Measurements from ENCODE around the gene CYS1. TPM values are rescaled to one million over a fixed set of nuclear protein-coding genes. Genes with fewer than 3 reads are reported as not detected.

Gene CYS1
- polyA plus RNA-seq, 4 donors = 0.54 to 14.8 (median 0.76) TPM; not detected in 1

- Histone ChIP-seq H3K27me3 (ENCODE audit: control insufficient read depth in 3 of 3, insufficient read depth in 3 of 3, low read length in 3 of 3) (no peaks in the 10 kb centered on the region), H3K9me3 (ENCODE audit: control insufficient read depth in 2 of 2, insufficient read depth in 1 of 2, low read depth in 1 of 2, low read length in 1 of 2) (peaks cover 0 to 4% of the 10 kb centered on the region in 2 donors), H3K4me3 (ENCODE audit: low read depth in 1 of 3, low read length in 3 of 3) (no peak overlapping the region), H3K4me1 (ENCODE audit: control insufficient read depth in 3 of 3, insufficient read depth in 2 of 3, low read depth in 1 of 3, low read length in 2 of 3) (peaks cover 0 to under 1% (median 0%) of the 10 kb centered on the region in 3 donors), H3K36me3 (ENCODE audit: control insufficient read depth in 3 of 3, insufficient read depth in 2 of 3, low read depth in 1 of 3, low read length in 3 of 3) (peaks cover 0 to 59% (median 0%) of the 10 kb centered on the region in 3 donors), H3K27ac (ENCODE audit: low read depth in 1 of 3, low read length in 2 of 3) (no peak overlapping the region)
- FAIRE-seq = no peak
- no peak for DNase-seq
- 83 to 86% (median 85%) methylated on average over 10 of the region's 10 CpGs for WGBS, 3 donors
These were observed 17.3 kb downstream of the CYS1 start for GRCh38 chr2:10062931-10063365.

GRCh38 chr2:10061221-10061925 is 18.8 kb downstream of the CYS1 start:
- Histone ChIP-seq H3K36me3 (ENCODE audit: control insufficient read depth in 3 of 3, insufficient read depth in 2 of 3, low read depth in 1 of 3, low read length in 3 of 3) (peaks cover 0 to 61% (median 0%) of the 10 kb centered on the region in 3 donors), H3K4me1 (ENCODE audit: control insufficient read depth in 3 of 3, insufficient read depth in 2 of 3, low read depth in 1 of 3, low read length in 2 of 3) (peaks cover 0 to 12% (median 0%) of the 10 kb centered on the region in 3 donors), H3K27me3 (ENCODE audit: control insufficient read depth in 3 of 3, insufficient read depth in 3 of 3, low read length in 3 of 3) (no peaks in the 10 kb centered on the region), H3K4me3 (ENCODE audit: low read depth in 1 of 3, low read length in 3 of 3) (no peak overlapping the region), H3K27ac (ENCODE audit: low read depth in 1 of 3, low read length in 2 of 3) (no peak overlapping the region), H3K9me3 (ENCODE audit: control insufficient read depth in 2 of 2, insufficient read depth in 1 of 2, low read depth in 1 of 2, low read length in 1 of 2) (no peaks in the 10 kb centered on the region)
- FAIRE-seq (no peak), DNase-seq (no peak)
- 68 to 92% (median 77%) methylated on average over 9 of the region's 9 CpGs for WGBS, 3 donors

- DNase-seq = no peak
- Histone ChIP-seq H3K27ac (ENCODE audit: low read depth in 1 of 3, low read length in 2 of 3) (no peak overlapping the region), H3K4me3 (ENCODE audit: low read depth in 1 of 3, low read length in 3 of 3) (no peak overlapping the region), H3K4me1 (ENCODE audit: control insufficient read depth in 3 of 3, insufficient read depth in 2 of 3, low read depth in 1 of 3, low read length in 2 of 3) (peaks cover 0 to 13% (median 0%) of the 10 kb centered on the region in 3 donors), H3K36me3 (ENCODE audit: control insufficient read depth in 3 of 3, insufficient read depth in 2 of 3, low read depth in 1 of 3, low read length in 3 of 3) (peaks cover 0 to 55% (median 0%) of the 10 kb centered on the region in 3 donors), H3K9me3 (ENCODE audit: control insufficient read depth in 2 of 2, insufficient read depth in 1 of 2, low read depth in 1 of 2, low read length in 1 of 2) (no peaks in the 10 kb centered on the region), H3K27me3 (ENCODE audit: control insufficient read depth in 3 of 3, insufficient read depth in 3 of 3, low read length in 3 of 3) (no peaks in the 10 kb centered on the region)
- FAIRE-seq = no peak
- WGBS, 3 donors = 85 to 91% (median 87%) methylated on average over 19 to 20 of the region's 20 CpGs
These were observed 20.5 kb downstream of the CYS1 start for GRCh38 chr2:10059552-10060335.

GRCh38 chr2:10059016-10059351 is 21.2 kb downstream of the CYS1 start:
- 93 to 95% (median 95%) methylated on average over 17 of the region's 17 CpGs for WGBS, 3 donors
- FAIRE-seq = no peak
- peaks cover 0 to 54% (median 1%) of the 10 kb centered on the region in 3 donors for H3K36me3 ChIP-seq (ENCODE audit: control insufficient read depth in 3 of 3, insufficient read depth in 2 of 3, low read depth in 1 of 3, low read length in 3 of 3)
- H3K9me3 ChIP-seq (ENCODE audit: control insufficient read depth in 2 of 2, insufficient read depth in 1 of 2, low read depth in 1 of 2, low read length in 1 of 2) = no peaks in the 10 kb centered on the region
- DNase-seq = no peak
- peaks cover 0 to 13% (median 0%) of the 10 kb centered on the region in 3 donors for H3K4me1 ChIP-seq (ENCODE audit: control insufficient read depth in 3 of 3, insufficient read depth in 2 of 3, low read depth in 1 of 3, low read length in 2 of 3)
- no peaks in the 10 kb centered on the region for H3K27me3 ChIP-seq (ENCODE audit: control insufficient read depth in 3 of 3, insufficient read depth in 3 of 3, low read length in 3 of 3)
- H3K4me3 ChIP-seq (ENCODE audit: low read depth in 1 of 3, low read length in 3 of 3) = no peak overlapping the region
- H3K27ac ChIP-seq (ENCODE audit: low read depth in 1 of 3, low read length in 2 of 3) = no peak overlapping the region

- no peak for DNase-seq
- peak overlapping the region; percentile 21 to 83 (median 78) for H3K27ac ChIP-seq (ENCODE audit: low read depth in 1 of 3, low read length in 2 of 3)
- H3K9me3 ChIP-seq (ENCODE audit: control insufficient read depth in 2 of 2, insufficient read depth in 1 of 2, low read depth in 1 of 2, low read length in 1 of 2) = no peaks in the 10 kb centered on the region
- H3K36me3 ChIP-seq (ENCODE audit: control insufficient read depth in 3 of 3, insufficient read depth in 2 of 3, low read depth in 1 of 3, low read length in 3 of 3) = peaks cover 0 to 49% (median 2%) of the 10 kb centered on the region in 3 donors
- 90 to 92% (median 92%) methylated on average over 37 to 39 of the region's 39 CpGs for WGBS, 3 donors
- no peak overlapping the region for H3K4me3 ChIP-seq (ENCODE audit: low read depth in 1 of 3, low read length in 3 of 3)
- no peaks in the 10 kb centered on the region for H3K27me3 ChIP-seq (ENCODE audit: control insufficient read depth in 3 of 3, insufficient read depth in 3 of 3, low read length in 3 of 3)
- peaks cover 0 to 13% (median 0%) of the 10 kb centered on the region in 3 donors for H3K4me1 ChIP-seq (ENCODE audit: control insufficient read depth in 3 of 3, insufficient read depth in 2 of 3, low read depth in 1 of 3, low read length in 2 of 3)
- FAIRE-seq = no peak
These were observed 21.8 kb downstream of the CYS1 start for GRCh38 chr2:10058251-10059015.

GRCh38 chr2:10057231-10058107 is 22.7 kb downstream of the CYS1 start:
- Histone ChIP-seq H3K4me1 (ENCODE audit: control insufficient read depth in 3 of 3, insufficient read depth in 2 of 3, low read depth in 1 of 3, low read length in 2 of 3) (peaks cover 0 to 13% (median 0%) of the 10 kb centered on the region in 3 donors), H3K27me3 (ENCODE audit: control insufficient read depth in 3 of 3, insufficient read depth in 3 of 3, low read length in 3 of 3) (no peaks in the 10 kb centered on the region), H3K9me3 (ENCODE audit: control insufficient read depth in 2 of 2, insufficient read depth in 1 of 2, low read depth in 1 of 2, low read length in 1 of 2) (no peaks in the 10 kb centered on the region), H3K4me3 (ENCODE audit: low read depth in 1 of 3, low read length in 3 of 3) (peak overlapping the region in 1 of 3 donors; percentile 32), H3K36me3 (ENCODE audit: control insufficient read depth in 3 of 3, insufficient read depth in 2 of 3, low read depth in 1 of 3, low read length in 3 of 3) (peaks cover 2 to 40% (median 5%) of the 10 kb centered on the region in 3 donors), H3K27ac (ENCODE audit: low read depth in 1 of 3, low read length in 2 of 3) (peak overlapping the region; percentile 21 to 83 (median 78))
- DNase-seq (peak; percentile 60 to 82), FAIRE-seq (no peak)
- 15 to 21% (median 20%) methylated on average over 24 to 28 of the region's 28 CpGs for WGBS, 3 donors

- no peak for DNase-seq
- Histone ChIP-seq H3K27me3 (ENCODE audit: control insufficient read depth in 3 of 3, insufficient read depth in 3 of 3, low read length in 3 of 3) (no peaks in the 10 kb centered on the region), H3K36me3 (ENCODE audit: control insufficient read depth in 3 of 3, insufficient read depth in 2 of 3, low read depth in 1 of 3, low read length in 3 of 3) (peaks cover 4 to 43% (median 5%) of the 10 kb centered on the region in 3 donors), H3K9me3 (ENCODE audit: control insufficient read depth in 2 of 2, insufficient read depth in 1 of 2, low read depth in 1 of 2, low read length in 1 of 2) (no peaks in the 10 kb centered on the region), H3K27ac (ENCODE audit: low read depth in 1 of 3, low read length in 2 of 3) (peak overlapping the region in 1 of 3 donors; percentile 11), H3K4me3 (ENCODE audit: low read depth in 1 of 3, low read length in 3 of 3) (no peak overlapping the region), H3K4me1 (ENCODE audit: control insufficient read depth in 3 of 3, insufficient read depth in 2 of 3, low read depth in 1 of 3, low read length in 2 of 3) (peaks cover 0 to 13% (median 0%) of the 10 kb centered on the region in 3 donors)
- WGBS, 3 donors = 75 to 80% (median 79%) methylated on average over 11 of the region's 11 CpGs
- no peak for FAIRE-seq
These were observed 23.8 kb downstream of the CYS1 start for GRCh38 chr2:10056439-10056838.
